Germinal center (tissue), 1 donor: Measurements from ENCODE around the gene PAGE4.

ENCODE experiments used
- DNase-seq: peaks from one replicate; pipeline ENCODE4 v3.0.0; 2012; ENCODE audit warnings: mixed read lengths, low spot score

The PAGE4 gene, protein sequence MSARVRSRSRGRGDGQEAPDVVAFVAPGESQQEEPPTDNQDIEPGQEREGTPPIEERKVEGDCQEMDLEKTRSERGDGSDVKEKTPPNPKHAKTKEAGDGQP

DNA sequence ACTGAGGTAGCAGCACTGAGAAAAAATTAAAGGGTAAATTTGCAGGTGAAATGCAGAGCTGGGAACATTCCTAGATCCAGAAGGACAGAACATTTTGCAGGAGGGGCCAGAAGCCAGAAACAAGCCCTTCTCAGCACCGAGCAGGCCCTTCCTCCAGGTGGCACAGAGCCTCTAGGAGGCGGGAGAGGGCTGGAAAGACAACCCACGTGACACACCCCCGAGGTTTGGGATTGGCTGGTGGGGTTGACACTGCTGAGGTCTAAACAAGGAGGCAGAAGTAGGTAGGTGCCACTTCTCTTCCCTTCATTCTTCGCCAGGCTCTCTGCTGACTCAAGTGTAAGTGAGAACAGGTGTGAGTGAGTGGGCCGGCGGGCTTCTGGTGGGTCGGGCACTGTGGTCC is at the start of gene PAGE4:
Gene PAGE4, plus strand, starts transcription at position 288 of the 400 bp plus-strand sequence. CDS start 1,126 bp downstream, outside the sequence.
- DNase-seq, result no peak

GRCh38 chrX:49784747-49785280 is 44.3 kb upstream of the PAGE4 start:
- DNase-seq, result no peak

DNA sequence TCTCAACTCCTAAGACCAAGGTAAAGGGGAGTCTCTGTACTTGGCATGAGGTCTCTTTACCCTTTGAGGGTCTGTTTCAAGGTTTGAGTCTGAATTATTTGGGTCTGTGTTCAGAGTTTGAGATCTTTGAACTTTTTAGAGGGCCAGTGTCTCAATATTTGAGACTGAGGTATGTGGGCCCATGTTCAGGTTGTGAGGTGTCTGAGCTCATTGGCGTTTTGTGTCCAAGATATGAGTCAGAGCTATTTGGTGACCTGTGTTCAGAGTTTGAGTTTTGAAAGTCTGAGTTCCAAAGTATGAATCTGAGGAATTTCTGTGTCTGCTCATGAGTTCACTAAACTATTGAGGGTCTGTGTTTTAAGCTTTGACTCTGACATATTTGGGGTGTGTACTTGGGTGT is 36.7 kb upstream of the PAGE4 start:
- no peak for DNase-seq

DNA sequence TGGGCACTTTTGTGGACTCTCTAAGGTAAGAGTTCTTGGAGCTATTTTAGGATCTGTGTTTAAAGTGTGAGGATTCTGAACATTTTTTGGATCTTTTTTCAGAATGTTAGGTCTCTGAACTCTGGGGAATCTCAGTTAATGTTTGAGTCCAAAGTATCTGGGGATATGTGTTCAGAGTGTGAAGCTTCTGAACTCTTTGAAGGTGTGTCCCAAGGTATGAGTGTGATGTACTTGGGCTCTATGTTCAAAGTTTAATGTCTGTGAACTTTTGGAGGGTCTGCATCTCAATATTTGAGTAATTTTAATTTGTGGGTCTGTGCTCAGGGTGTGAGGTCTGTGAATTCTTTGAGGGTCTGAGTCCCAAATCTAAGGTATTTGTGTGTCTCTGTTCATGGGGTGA is 35.4 kb upstream of the PAGE4 start:
- no peak for DNase-seq

- DNase-seq, result no peak
Observed at GRCh38 chrX:49799828-49800227, 29.3 kb upstream of the PAGE4 start.

DNA sequence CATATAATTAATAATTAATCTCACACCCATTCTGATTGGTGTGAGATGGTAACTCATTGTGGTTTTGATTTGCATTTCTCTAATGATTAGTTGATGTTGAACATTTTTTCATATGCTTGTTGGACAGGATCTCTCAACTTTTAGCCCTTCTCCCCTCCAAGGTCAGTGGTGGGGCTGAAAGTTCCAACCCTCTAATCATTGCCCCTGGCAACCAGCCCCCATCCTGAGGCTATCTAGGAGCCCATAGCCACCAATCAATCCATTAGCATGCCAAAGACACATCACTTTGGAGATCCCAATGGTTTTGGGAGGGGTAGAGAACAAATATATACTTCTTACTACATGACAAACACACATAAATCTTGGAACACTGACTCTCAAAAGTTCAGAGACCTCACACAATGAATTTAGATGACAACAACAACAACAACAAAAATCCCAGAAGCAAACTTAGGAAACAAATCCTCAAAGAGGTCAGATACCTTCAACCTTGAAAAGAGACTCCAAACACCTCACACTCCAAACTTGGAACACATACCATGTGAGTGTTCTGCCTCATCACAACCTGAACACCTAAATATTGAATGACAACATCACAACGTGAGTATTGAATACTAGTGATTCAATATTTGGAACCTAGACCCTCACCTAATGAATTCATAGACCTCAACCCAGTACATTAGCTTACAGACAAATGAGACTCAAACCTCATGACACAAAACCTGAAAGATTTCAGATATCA is 19.0 kb upstream of the PAGE4 start:
- no peak for DNase-seq

DNA sequence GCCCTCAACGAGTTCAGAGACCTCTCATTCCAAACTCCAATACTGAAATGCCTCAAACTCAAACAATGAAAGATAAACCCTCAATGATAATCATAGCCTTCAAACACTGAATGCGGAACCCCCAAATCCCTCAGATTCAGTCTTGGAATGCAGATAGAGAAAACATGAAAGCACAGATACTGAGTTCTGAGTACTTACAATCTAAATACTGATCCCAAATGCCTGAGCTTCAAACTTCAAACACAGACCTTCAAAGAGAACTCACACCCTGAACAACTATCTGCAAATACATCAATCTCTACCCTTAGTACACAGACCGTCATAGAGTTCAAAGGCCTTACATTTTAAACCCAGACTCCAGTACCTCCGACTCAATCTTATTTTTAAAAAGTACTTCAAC is 16.9 kb upstream of the PAGE4 start:
- DNase-seq, result no peak

GRCh38 chrX:49816435-49816834 is 12.7 kb upstream of the PAGE4 start:
- DNase-seq, result no peak

DNA sequence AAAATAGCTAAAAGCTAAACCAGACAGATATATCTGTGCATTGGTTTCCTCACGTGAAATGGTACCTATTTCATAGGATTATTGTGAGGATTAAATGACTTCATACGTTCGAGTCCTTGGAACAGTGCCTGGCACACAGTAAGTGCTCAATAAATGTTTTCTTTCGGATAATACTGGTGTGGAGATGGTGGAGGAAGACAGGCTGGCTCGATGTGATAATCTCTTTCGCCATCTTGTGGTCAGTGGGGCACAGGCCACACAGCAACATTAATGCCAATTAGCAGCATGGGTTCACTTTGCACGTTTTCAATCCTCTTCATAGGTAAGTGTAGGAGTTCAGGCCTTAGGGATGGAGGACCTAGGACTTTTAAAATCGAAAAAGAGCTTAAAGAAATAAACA is 9.3 kb downstream of the PAGE4 start:
- DNase-seq, result peak; percentile 2

DNA sequence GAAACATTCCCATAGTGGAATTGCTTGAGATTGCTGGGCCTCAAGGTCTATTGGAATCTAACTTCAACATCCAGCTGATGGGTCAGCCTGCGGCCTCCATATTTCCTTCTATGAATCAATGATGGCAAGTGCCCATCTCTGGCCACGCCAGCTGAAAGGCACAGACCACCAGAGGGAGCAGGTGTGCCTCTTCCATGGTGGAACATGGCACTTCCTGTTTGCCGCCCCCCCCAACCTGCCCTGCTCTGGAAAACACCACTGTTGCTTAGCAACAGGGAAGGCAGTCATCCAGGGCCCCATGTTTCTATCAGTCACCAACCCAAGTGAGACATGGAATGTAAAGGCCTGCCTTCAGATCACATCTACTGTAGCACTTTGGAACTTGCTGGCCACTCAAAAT is 11.6 kb downstream of the PAGE4 start:
- peak; percentile 2 for DNase-seq

DNA sequence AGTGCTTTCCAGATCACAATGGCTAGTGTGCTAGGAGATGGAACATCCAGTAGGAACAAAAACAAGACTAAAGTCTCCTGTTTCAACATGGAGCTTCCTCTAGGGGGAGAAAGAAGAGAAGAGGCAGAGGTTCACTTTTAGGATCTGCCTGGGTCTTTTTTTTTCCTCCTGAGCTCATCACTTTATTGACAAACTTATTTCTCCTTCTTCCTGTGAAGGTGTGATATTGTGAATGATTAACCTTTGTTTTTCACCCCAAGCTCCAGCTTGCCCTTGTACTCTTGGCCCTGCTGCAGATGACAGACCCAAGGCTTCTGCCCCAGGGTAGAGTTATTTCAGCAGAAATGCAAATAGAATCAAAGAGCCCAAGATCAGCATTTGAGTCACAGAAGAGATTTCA is 13.5 kb downstream of the PAGE4 start:
- no peak for DNase-seq

- no peak for DNase-seq
Observed at GRCh38 chrX:49844611-49845010, 15.5 kb downstream of the PAGE4 start.

DNA sequence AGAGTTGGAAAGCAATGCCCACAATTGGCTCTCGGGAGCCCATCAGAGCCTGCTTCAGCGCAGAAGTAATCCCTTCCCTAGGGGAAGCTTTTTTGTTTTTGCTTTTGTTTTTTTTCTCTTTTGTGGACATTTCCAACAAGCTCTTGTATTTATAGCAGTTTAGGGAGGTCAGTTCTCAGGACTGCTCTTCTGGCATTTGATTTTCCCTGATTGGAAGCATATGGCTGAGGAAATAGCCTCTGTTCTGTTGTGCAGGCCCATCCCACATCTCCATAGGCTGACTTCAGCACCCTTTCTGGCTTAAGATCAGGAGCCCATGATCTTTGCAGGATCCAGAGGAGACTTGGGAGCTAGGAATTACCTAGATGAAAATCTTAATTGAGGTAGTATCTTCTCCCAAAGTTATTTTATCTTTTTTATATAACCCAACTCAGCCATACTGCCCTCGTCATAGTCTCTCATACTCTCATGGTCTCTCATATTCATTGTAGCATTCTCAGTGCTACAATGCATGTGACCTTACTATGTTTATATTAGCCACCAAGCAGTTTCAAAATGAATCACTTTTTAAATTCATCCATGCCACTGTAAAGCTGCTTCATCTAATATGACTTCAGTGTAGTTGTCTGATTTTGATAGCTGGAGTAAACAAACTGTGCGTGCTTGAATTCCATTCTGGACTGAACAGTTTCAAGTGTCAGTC is 16.7 kb downstream of the PAGE4 start:
- no peak for DNase-seq

DNA sequence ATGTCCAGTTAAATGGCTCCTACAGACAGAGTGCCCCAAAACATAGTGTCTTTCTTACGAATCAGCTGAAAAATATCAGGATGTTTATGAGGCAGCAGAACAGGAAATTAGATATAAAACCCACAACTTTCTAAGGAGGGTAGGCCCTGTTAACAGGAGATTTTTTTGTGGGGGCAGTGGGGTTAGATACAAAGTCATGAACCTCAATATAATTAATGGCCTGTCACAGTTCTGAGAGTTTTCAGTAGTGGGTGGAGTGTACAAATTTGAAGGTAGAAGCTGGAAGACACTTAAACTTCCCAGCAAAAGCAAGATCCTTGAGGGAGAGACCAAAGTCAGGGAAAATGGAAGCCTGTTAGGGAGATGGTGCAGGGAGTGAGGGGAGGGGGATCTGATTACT is 17.4 kb downstream of the PAGE4 start:
- no peak for DNase-seq

DNA sequence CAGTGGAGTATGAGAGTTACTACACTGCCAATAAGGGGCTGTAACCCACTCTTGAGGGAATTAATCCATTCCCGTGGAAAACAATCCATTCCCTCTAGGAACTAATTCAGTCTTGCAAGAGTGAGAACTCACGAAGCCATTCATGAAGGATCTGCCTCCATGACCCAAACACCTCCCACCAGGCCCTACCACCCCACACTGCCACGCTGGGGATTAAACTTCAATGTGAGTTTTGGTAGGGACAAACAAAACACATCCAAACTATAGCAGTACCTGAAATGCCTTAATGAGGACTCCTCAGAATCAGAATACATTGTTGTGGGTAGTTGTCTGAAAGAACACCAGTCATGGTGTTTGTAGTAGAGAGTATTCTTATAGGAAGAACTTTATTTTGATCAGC is 19.2 kb downstream of the PAGE4 start:
- no peak for DNase-seq

DNA sequence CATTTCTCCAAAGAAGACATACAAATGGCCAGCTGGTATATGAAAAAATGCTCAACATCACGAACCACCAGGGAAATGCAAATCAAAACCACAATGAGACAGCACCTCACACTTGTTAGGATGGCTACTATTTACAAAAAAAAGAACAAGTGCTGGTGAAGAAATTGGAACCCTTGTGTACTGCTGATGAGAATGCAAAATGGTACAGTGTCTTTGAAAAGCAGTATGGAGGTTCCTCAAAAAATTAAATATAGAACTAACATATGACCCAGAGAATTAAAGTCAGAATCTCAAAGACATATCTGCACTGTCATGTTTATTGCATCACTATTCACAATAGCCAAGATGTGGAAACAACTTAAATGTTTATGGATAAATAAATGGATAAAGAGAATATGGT is 20.9 kb downstream of the PAGE4 start:
- DNase-seq, result no peak

GRCh38 chrX:49853661-49854060 is 24.6 kb downstream of the PAGE4 start:
- DNase-seq, result no peak

- DNase-seq, result no peak
Observed at GRCh38 chrX:49856819-49857218, 27.7 kb downstream of the PAGE4 start.

DNA sequence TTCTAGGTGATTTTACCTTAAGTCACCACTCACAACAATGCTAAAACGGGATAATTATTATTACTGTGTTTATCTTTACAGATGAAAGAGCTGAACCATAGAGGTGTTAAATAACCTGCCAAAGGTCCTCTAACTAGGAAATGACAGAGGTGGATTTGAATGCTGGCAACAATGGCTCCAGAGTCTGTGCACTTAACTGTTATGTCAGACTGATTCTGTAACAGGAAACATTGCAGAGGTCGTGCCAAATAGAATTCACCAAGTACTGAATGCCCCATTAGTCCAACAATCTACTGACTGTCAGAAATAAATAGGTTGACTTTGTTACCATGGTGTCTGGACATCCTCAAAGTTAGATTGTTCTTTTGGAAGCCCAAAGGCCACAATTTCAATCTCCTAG is 29.2 kb downstream of the PAGE4 start:
- no peak for DNase-seq

- no peak for DNase-seq
Observed at GRCh38 chrX:49859491-49859890, 30.4 kb downstream of the PAGE4 start.

DNA sequence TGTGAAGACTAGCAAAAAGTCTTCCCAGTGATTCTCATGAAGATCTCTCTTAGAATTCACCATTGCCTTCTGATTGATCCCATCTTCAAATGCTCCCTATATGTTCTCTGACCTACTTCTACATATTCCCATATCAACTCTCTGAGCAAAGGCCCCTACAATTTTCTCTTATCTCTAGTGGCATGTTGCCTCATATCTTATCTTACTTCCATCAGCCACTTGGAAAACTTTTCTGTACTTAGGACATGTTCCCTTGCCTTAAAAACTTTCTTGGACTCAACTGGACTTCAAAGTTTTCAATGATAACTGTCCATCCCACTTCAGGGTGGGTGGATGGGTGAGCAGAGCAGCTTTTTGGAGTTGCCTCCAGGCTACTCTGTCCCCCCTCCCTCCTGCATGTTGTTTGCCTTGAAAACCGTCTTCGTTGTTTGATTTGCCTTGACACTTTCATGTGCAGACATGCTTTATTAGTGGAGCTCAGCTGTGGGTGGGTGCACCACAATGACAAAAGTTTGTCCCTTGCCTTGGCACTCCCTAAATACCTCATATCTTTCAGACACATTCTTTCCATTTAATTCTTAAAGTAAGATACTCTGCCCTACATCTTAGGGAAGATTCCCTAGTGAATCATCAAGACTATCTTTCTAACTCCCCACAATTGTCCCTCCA is 31.9 kb downstream of the PAGE4 start:
- DNase-seq, result no peak

DNA sequence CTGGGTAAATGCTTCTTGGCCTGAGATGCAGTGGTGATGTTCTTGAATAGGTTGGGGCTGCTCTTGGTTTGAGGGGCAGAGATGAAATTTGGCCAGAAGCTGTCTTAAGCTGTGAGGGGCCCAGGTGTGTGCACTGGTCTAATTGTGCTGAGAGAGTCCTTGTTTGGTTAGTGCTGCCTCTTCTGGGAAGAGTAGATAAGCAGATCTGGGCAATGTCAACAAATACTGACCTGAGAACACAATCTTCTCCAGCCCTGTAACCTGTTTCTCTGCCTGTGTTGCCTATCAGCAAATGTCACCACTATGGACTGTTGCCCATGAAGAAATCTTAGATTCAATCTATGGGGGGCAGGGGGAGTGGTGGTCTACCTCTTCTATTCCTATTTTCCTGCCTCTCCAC is 33.0 kb downstream of the PAGE4 start:
- DNase-seq, result no peak

DNA sequence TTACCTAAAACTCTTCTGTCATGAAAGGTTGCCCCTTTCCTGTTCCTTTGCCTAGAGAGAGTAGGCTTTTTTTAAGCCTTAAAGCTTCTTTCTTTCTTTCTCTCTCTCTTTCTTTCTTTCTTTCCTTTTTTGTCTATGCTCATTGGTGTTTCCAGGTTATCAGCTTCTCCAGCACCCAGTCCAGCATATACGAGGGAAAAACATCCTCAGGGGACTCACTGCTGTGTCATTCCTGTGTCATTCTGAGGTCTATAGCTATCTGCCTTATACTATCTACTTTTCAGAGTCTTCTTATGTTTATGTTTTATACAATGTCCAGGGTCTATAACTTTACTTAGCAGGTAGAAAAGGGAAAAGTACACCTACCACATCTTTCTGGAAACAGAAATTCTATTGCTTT is 39.6 kb downstream of the PAGE4 start:
- DNase-seq, result no peak
